Activated naive CD4-positive, alpha-beta T cell treated with Interleukin-2 at 50 U/mL for 16 hours (primary cell): ENCODE results near the gene EFEMP2.

Experiments
- DNase-seq: peaks from one replicate; pipeline ENCODE4 v3.0.0-alpha.2; 2020

Gene EFEMP2

DNA sequence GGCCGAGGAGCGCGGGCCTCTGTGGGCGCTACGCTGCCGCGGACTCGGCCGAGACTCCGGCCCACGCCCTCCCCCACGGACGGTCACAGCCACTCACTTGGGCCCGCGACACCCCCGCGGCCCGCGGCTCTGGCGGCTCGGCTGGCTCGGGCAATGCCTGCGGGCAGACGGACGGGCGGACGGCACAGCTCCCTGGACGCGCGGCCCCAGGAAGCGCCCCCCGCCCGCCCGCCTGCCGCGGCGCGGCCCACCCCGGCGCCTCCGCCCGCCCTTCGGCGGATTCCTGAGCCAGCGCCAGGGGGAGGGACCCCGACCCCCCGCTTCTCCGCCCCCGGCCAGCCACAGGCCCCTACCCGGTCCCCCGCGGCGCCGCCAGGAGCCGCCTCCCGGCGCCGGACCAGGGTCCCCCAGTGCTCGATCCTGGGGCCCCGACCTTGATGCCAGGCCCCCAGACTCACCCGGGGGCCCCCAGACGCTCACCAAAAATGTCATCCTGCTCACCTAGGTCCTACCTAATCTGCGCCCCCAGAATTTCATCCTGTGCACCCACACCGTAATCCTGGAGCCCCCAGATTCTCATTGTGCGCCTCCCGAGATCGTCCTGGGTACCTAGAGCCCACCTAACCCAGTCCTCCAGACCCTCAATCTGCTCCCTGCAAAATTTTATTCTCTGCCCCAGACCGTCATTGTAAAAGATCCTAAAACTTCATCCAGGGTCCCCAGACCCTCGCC, at the start of gene EFEMP2:
Gene EFEMP2, minus strand, starts transcription at position 215 of the 732 bp plus-strand sequence. CDS start 446 bp downstream, outside the sequence.
- DNase-seq, result no peak

- no peak for DNase-seq
These were observed 49.3 kb upstream of the EFEMP2 start for GRCh38 chr11:65921876-65922275.

DNA sequence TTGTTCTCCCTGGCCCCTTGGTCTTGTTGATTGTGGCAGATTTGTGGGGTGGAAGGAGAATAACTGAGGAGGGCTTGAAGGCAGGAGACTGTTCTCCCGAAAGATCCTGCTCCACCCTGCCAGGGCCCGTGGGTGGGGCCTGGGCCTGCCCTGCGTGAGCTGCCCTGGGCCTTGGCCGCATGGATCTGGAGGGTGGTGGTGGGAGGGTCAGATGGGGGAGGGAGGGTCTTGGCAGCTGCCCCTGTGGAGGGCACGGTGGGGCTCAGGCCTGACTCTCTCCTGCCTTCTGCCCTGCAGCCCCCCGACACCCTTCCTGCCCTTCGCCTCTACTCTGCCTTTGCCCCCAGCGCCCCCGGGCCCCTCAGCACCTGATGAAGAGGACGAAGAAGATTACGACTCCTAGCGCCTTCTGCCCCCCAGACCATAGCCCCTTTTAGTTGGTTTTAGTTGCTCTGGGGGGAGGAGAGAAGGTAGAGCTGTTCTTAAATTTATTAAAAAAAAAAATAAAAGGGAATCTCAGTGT, 48.5 kb upstream of the EFEMP2 start:
- DNase-seq, result no peak

- DNase-seq, result no peak
These were observed 47.8 kb upstream of the EFEMP2 start for GRCh38 chr11:65920372-65920802.

DNA sequence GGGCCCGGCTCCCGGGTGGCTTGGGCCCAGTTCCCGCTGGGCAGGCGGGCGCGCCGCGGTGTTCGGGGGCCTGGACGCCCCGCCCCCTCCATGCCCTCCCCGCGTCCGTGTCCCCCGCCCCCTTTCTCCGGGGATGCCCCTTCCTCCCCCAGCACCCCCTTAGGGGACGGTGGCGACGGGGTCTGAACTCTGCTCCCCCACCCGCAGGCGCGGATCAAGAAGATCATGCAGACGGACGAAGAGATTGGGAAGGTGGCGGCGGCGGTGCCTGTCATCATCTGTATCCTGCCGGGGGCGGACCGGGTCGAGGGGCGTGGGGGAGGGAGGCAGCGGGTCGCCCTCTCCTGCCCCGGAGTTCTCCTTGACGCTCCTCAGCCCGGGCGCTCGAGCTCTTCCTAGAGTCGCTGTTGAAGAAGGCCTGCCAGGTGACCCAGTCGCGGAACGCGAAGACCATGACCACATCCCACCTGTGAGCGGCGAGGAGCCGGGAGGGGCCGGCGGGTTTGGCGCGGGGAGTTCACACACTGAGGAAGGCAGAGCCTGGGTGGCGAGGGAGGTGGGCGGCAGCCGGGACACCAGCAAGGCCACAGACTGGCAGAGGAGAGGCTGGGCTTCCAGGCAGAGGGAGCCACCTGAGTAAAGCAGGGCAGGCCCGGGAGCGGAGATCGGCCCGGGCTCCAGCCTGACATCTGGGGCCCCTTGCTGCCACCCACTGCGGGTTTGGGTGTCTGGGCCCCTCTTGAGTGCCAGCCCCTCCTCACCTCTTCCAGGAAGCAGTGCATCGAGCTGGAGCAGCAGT, 47.2 kb upstream of the EFEMP2 start:
- DNase-seq, result peak; percentile 66

GRCh38 chr11:65919141-65919572, 46.6 kb upstream of the EFEMP2 start, which contains the start of gene DRAP1:
DRAP1 (plus strand) TSS chr11:65919426; CDS start chr11:65919502, 76 bp downstream.
- DNase-seq, result peak; percentile 98

- no peak for DNase-seq
These were observed 45.9 kb upstream of the EFEMP2 start, which contains the start of gene C11orf68 for GRCh38 chr11:65918211-65919140. C11orf68 (minus strand) TSS chr11:65919062; CDS start chr11:65919031, 31 bp downstream.

GRCh38 chr11:65917434-65918210, 45.0 kb upstream of the EFEMP2 start:
- no peak for DNase-seq

- no peak for DNase-seq
These were observed 44.5 kb upstream of the EFEMP2 start for GRCh38 chr11:65917077-65917433.

- no peak for DNase-seq
These were observed 43.8 kb upstream of the EFEMP2 start for GRCh38 chr11:65916391-65916790.

- no peak for DNase-seq
These were observed 43.2 kb upstream of the EFEMP2 start for GRCh38 chr11:65915821-65916251.

DNA sequence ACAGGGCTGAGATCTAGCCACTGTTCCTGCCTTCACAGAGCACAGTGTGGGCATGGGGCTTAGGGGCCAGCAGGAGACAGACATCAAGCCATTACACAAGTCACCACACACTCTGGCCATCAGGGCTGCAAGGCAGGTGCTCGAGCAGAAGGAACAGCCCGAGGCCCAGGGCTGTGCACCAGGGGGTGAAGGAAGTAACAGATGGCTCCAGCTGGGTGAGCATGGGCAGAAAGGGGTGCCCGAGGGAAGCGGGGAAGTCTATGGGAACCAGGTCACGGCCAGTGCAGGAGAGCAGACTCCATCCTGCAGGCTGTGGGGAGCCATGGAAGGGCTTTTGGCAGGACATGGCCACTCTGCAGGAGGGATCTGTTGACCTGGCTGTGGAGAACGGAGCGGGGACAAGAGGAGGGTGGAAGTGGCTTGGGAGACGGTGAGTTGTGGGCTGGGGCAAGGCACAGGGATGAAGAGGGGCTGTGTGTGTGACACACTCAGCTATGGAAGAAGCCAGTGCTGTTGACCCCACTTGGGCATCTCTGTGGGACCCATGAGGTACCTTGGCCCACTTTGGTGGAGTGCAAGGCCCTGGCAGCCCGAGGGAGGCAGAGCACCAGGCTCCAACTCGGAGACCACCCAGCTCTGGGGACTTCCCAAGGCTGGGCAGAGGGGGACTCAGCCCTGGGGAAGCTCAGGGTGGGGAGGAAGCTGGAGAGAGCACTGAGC, 42.7 kb upstream of the EFEMP2 start:
- no peak for DNase-seq

- DNase-seq, result no peak
These were observed 40.2 kb upstream of the EFEMP2 start for GRCh38 chr11:65912845-65913244.

GRCh38 chr11:65911682-65912568, 39.3 kb upstream of the EFEMP2 start:
- no peak for DNase-seq

- no peak for DNase-seq
These were observed 35.3 kb upstream of the EFEMP2 start for GRCh38 chr11:65907878-65908277.

- DNase-seq, result no peak
These were observed 34.0 kb upstream of the EFEMP2 start for GRCh38 chr11:65906602-65907001.

- DNase-seq, result no peak
These were observed 31.1 kb upstream of the EFEMP2 start for GRCh38 chr11:65903715-65904114.

DNA sequence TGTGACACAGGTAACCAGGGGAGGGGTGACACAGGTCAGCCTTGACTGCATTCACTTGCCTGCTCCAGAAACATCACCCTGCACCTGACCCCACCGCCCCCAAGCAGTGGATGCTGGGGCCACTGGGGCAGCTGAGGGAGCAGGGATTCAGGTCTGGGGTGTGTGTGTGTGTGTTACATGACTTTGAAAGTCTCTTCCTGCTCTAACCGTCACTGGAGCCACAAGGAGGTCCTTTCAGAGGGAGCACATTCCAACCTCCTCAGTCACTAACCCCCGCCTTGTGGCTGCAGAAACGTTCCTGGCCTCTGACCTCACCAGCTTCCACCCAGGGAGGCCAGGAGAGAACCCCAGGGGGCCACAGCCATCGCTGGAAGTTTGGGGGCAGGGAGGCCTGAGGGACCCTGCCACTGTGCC, 30.5 kb upstream of the EFEMP2 start:
- no peak for DNase-seq

DNA sequence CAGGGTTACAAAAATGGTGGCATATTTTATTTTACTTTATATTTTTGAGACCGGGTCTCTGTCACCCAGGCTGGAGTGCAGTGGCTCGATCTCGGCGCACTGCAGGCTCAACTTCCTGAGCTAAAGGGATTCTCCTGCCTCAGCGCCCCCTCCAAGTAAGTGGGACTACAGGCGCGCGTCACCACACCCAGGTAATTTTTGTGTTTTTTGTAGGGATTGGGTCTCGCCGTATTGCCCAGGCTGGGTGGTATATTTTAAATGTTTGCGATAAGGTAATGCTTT, 28.2 kb upstream of the EFEMP2 start:
- no peak for DNase-seq
